PC-9 (cell line): Measurements from ENCODE around the gene C19orf44.

Source experiments
- EZH2 ChIP-seq: fragments of 200-600 bp; sonication (generic); IDR thresholded peaks from 2 replicates; pipeline ENCODE4 v1.8.0; 2017; ENCODE audit warnings: antibody characterized with exemption, low read depth
- TF ChIP-seq, protein P1 (sequence below): fragments of 200-600 bp; sonication (generic); conservative IDR thresholded peaks from 2 replicates; pipeline ENCODE4 v1.6.1; 2017; ENCODE audit warnings: mixed run types, antibody characterized with exemption, mild to moderate bottlenecking, moderate library complexity

DNA sequence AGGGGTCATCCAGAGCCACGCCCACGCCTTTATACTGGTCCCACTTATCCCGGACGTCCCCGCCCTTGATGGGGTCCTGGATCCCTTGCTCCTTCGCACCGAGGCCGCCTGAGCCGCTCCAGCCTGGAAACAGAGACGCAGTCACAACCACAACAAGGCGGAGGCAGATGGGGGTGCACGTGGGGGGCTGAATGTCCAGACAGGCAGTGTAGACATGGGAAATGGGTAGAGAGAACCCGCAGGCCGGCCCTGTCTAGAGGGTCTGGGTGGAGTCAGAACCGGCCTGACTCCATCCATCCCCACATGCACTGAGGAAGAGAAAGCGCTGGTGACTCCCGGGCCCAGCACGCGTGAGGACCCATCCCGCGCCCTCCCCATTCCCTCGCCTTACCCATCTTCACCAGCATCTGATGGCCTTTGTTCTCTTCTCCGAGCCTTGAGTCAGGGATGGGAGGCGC lies 23.1 kb downstream of the C19orf44 start:
- TF ChIP-seq, protein P1, sequence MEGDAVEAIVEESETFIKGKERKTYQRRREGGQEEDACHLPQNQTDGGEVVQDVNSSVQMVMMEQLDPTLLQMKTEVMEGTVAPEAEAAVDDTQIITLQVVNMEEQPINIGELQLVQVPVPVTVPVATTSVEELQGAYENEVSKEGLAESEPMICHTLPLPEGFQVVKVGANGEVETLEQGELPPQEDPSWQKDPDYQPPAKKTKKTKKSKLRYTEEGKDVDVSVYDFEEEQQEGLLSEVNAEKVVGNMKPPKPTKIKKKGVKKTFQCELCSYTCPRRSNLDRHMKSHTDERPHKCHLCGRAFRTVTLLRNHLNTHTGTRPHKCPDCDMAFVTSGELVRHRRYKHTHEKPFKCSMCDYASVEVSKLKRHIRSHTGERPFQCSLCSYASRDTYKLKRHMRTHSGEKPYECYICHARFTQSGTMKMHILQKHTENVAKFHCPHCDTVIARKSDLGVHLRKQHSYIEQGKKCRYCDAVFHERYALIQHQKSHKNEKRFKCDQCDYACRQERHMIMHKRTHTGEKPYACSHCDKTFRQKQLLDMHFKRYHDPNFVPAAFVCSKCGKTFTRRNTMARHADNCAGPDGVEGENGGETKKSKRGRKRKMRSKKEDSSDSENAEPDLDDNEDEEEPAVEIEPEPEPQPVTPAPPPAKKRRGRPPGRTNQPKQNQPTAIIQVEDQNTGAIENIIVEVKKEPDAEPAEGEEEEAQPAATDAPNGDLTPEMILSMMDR: no peak
- TF ChIP-seq EZH2: no peak
